ENCODE measurements around the gene AARS2. TPM values are rescaled to one million over a fixed set of nuclear protein-coding genes. Genes with fewer than 3 reads are reported as not detected.
"Not testable (repeated sequence)": the region's sequence is repeated elsewhere in the genome, so short reads cannot be mapped to it uniquely, and the experiment has no call there.

Gene AARS2
- total and polyA plus RNA-seq, 2 experiments from 2014 or later: 12.6 to 17.6 TPM

DNA sequence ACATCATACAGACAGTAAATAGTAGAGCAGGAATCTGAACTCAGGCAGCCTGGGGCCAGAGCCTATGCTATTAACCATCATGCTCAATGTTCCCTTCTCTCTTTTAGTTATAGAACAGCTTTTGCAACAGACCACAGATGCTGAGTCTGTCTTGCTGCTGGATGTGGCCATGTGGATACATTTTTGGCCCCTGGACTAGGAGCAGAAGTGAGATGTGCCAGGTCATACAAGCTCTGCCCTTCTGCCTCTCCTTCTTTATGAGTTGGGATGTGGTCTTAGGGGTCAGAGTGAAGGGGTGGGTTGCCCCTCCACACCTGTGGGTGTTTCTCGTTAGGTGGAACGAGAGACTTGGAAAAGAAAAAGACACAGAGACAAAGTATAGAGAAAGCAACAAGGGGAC lies 14.6 kb upstream of the AARS2 start:
- H3K4me3 ChIP-seq: no peak overlapping the region
- DNase-seq (ENCODE audit: low spot score): no peak
- H3K4me2 ChIP-seq: no peak overlapping the region
- TF ChIP-seq EZH2 (IDR thresholded peaks at IDR 0.05; ENCODE audit: borderline replicate concordance): no peak
- TF ChIP-seq, protein P1, sequence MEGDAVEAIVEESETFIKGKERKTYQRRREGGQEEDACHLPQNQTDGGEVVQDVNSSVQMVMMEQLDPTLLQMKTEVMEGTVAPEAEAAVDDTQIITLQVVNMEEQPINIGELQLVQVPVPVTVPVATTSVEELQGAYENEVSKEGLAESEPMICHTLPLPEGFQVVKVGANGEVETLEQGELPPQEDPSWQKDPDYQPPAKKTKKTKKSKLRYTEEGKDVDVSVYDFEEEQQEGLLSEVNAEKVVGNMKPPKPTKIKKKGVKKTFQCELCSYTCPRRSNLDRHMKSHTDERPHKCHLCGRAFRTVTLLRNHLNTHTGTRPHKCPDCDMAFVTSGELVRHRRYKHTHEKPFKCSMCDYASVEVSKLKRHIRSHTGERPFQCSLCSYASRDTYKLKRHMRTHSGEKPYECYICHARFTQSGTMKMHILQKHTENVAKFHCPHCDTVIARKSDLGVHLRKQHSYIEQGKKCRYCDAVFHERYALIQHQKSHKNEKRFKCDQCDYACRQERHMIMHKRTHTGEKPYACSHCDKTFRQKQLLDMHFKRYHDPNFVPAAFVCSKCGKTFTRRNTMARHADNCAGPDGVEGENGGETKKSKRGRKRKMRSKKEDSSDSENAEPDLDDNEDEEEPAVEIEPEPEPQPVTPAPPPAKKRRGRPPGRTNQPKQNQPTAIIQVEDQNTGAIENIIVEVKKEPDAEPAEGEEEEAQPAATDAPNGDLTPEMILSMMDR (IDR thresholded peaks at IDR 0.05; ENCODE audit: poor library complexity): no peak
- no peak for TF ChIP-seq EZH2phosphoT487 (IDR thresholded peaks at IDR 0.05; ENCODE audit: low read depth, severe bottlenecking, unreplicated experiment)
- no peaks in the 10 kb centered on the region for H3K4me1 ChIP-seq (ENCODE audit: insufficient read depth)
- no peak overlapping the region for H3K27ac ChIP-seq
- H3K9me2 ChIP-seq (replicated peaks; ENCODE audit: insufficient read depth): no peaks in the 10 kb centered on the region
- peaks cover 24% of the 10 kb centered on the region for H3K27me3 ChIP-seq
- no peaks in the 10 kb centered on the region for H4K20me1 ChIP-seq (ENCODE audit: insufficient read depth, poor library complexity, severe bottlenecking)
- no peaks in the 10 kb centered on the region for H3K9me3 ChIP-seq (ENCODE audit: low read depth)
- H3K79me2 ChIP-seq: no peaks in the 10 kb centered on the region
- WGBS (ENCODE audit: low lambda C conversion rate, missing lambda C conversion rate): 72% methylated on average over 2 of the region's 2 CpGs
- no peaks in the 10 kb centered on the region for H3K36me3 ChIP-seq (replicated peaks; ENCODE audit: insufficient read depth, low read depth)
- no peak overlapping the region for H2AFZ ChIP-seq

DNA sequence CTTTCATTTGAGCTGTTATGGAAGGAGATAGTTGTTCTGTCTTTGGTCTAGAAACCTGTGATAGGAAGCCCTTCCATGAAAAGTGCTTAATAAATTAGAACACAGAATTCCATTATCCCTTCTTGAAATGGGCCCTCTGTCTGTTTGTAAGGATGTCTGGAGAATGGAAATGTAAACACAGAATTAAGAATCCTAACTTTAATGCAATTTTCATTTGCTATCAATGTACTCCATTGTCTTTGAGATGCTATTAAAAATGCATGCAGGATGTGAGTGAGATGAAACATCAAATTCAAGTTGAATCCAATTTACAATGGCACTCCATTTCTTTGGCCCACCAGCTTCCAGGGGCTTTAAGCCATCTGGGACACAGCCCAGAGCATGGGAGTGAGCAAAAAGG lies 13.9 kb upstream of the AARS2 start:
- TF ChIP-seq, protein P1 (IDR thresholded peaks at IDR 0.05; ENCODE audit: poor library complexity): no peak
- no peak for TF ChIP-seq EZH2phosphoT487 (IDR thresholded peaks at IDR 0.05; ENCODE audit: low read depth, severe bottlenecking, unreplicated experiment)
- no peak for TF ChIP-seq EZH2 (IDR thresholded peaks at IDR 0.05; ENCODE audit: borderline replicate concordance)
- Histone ChIP-seq H3K36me3 (replicated peaks; ENCODE audit: insufficient read depth, low read depth) (no peaks in the 10 kb centered on the region), H4K20me1 (ENCODE audit: insufficient read depth, poor library complexity, severe bottlenecking) (no peaks in the 10 kb centered on the region), H3K4me2 (no peak overlapping the region), H3K9me2 (replicated peaks; ENCODE audit: insufficient read depth) (no peaks in the 10 kb centered on the region), H3K27ac (no peak overlapping the region), H3K27me3 (peaks cover 26% of the 10 kb centered on the region), H3K4me1 (ENCODE audit: insufficient read depth) (no peaks in the 10 kb centered on the region), H3K9me3 (ENCODE audit: low read depth) (no peaks in the 10 kb centered on the region), H3K4me3 (no peak overlapping the region), H2AFZ (no peak overlapping the region), H3K79me2 (no peaks in the 10 kb centered on the region)
- no peak for DNase-seq (ENCODE audit: low spot score)

DNA sequence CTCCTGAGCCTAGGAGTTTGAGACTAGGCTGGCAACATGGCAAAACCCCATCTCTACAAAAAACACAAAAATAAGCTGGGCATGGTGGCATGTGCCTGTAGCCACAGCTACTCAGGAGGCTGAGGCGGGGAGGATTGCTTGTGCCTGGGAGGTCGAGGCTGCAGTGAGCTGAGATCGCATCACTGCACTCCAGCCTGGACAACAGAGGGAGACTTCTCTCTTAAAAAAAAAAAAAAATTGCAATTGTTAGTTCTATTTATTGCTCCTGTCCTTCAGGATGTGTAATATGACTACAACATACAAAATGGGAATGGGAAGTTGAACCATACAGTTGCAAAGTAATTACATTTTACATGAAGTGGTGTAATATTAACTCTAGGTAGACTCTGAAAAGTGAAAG lies 8.1 kb upstream of the AARS2 start:
- Histone ChIP-seq H3K36me3 (replicated peaks; ENCODE audit: insufficient read depth, low read depth) (no peaks in the 10 kb centered on the region), H3K4me1 (ENCODE audit: insufficient read depth) (no peaks in the 10 kb centered on the region), H3K27me3 (peaks cover 20% of the 10 kb centered on the region), H3K4me3 (no peak overlapping the region), H3K79me2 (no peaks in the 10 kb centered on the region), H2AFZ (no peak overlapping the region), H3K9me3 (ENCODE audit: low read depth) (no peaks in the 10 kb centered on the region), H3K9me2 (replicated peaks; ENCODE audit: insufficient read depth) (no peaks in the 10 kb centered on the region), H3K27ac (no peak overlapping the region), H4K20me1 (ENCODE audit: insufficient read depth, poor library complexity, severe bottlenecking) (no peaks in the 10 kb centered on the region), H3K4me2 (no peak overlapping the region)
- TF ChIP-seq EZH2phosphoT487 (IDR thresholded peaks at IDR 0.05; ENCODE audit: low read depth, severe bottlenecking, unreplicated experiment): no peak
- no peak for TF ChIP-seq EZH2 (IDR thresholded peaks at IDR 0.05; ENCODE audit: borderline replicate concordance)
- TF ChIP-seq, protein P1 (IDR thresholded peaks at IDR 0.05; ENCODE audit: poor library complexity): no peak
- 97% methylated on average over 3 of the region's 3 CpGs for WGBS (ENCODE audit: low lambda C conversion rate, missing lambda C conversion rate)
- DNase-seq (ENCODE audit: low spot score): no peak

DNA sequence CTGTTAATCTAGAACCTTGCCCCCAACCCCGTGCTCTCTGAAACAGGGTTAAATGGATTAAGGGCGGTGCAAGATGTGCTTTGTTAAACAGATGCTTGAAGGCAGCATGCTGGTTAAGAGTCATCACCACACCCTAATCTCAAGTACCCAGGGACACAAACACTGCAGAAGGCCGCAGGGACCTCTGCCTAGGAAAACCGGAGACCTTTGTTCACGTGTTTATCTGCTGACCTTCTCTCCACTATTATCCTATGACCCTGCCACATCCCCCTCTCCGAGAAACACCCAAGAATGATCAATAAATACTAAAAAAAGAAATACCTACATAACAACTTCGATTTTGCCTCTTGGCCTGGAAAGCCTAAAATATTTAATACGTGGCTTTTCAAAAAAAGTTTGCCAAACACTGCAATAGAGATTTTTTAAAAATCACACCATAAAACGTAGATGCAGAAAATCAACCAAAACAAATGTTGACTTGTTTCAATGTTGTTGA lies 4.0 kb upstream of the AARS2 start:
- not testable (repeated sequence) for H3K36me3 ChIP-seq (replicated peaks; ENCODE audit: insufficient read depth, low read depth); H3K9me2 ChIP-seq (replicated peaks; ENCODE audit: insufficient read depth); H2AFZ ChIP-seq; H3K9me3 ChIP-seq (ENCODE audit: low read depth); H3K79me2 ChIP-seq; H3K4me3 ChIP-seq; H3K27ac ChIP-seq; H4K20me1 ChIP-seq (ENCODE audit: insufficient read depth, poor library complexity, severe bottlenecking); DNase-seq (ENCODE audit: low spot score); H3K4me2 ChIP-seq; H3K4me1 ChIP-seq (ENCODE audit: insufficient read depth)
- peaks cover 20% of the 10 kb centered on the region for H3K27me3 ChIP-seq
- WGBS (ENCODE audit: low lambda C conversion rate, missing lambda C conversion rate): 65% methylated on average over 9 of the region's 9 CpGs

Data from hepatocyte (in vitro differentiated cells).